Activated CD8-positive, alpha-beta memory T cell treated with anti-CD3 and anti-CD28 coated beads for 24 hours (primary cell): ENCODE measurements around the gene FBXO33.

Experiments
- DNase-seq: peaks from one replicate; pipeline ENCODE4 v3.0.0-alpha.2; 2020

FBXO33 gene

GRCh38 chr14:39432179-39432618, at the start of gene FBXO33:
Gene FBXO33 (minus strand): TSS chr14:39432433. CDS start chr14:39432162, 271 bp downstream.
- peak; percentile 98 for DNase-seq

- DNase-seq = no peak
Observed at GRCh38 chr14:39474416-39474911, 42.2 kb upstream of the FBXO33 start.

- no peak for DNase-seq
Observed at GRCh38 chr14:39472078-39472477, 39.8 kb upstream of the FBXO33 start.

GRCh38 chr14:39469094-39469710, 37.0 kb upstream of the FBXO33 start:
- DNase-seq = peak; percentile 68

GRCh38 chr14:39467889-39468524, 35.8 kb upstream of the FBXO33 start:
- DNase-seq = no peak

- no peak for DNase-seq
Observed at GRCh38 chr14:39459795-39460478, 27.7 kb upstream of the FBXO33 start.

- no peak for DNase-seq
Observed at GRCh38 chr14:39456702-39457250, 24.5 kb upstream of the FBXO33 start.

GRCh38 chr14:39454906-39455539, 22.8 kb upstream of the FBXO33 start:
- DNase-seq = no peak

GRCh38 chr14:39452680-39453079, 20.4 kb upstream of the FBXO33 start:
- no peak for DNase-seq

GRCh38 chr14:39451811-39452210, 19.6 kb upstream of the FBXO33 start:
- DNase-seq = no peak

- DNase-seq = no peak
Observed at GRCh38 chr14:39447175-39447661, 15.0 kb upstream of the FBXO33 start.

- DNase-seq = no peak
Observed at GRCh38 chr14:39446131-39446744, 14.0 kb upstream of the FBXO33 start.

- no peak for DNase-seq
Observed at GRCh38 chr14:39442293-39442692, 10.1 kb upstream of the FBXO33 start.

- DNase-seq = no peak
Observed at GRCh38 chr14:39441805-39442204, 9.6 kb upstream of the FBXO33 start.

- no peak for DNase-seq
Observed at GRCh38 chr14:39440975-39441374, 8.7 kb upstream of the FBXO33 start.

- no peak for DNase-seq
Observed at GRCh38 chr14:39435241-39435640, 3.0 kb upstream of the FBXO33 start.

- no peak for DNase-seq
Observed at GRCh38 chr14:39434401-39434800, 2.2 kb upstream of the FBXO33 start.

GRCh38 chr14:39433452-39433813, 1.2 kb upstream of the FBXO33 start:
- DNase-seq = no peak

GRCh38 chr14:39432619-39433451, 602 bp upstream of the FBXO33 start:
- DNase-seq = no peak

GRCh38 chr14:39431416-39432178, 636 bp downstream of the FBXO33 start:
- peak; percentile 78 for DNase-seq
